Adipose tissue (tissue), 3 donors: ENCODE data around the gene TELO2. TPM values are rescaled to one million over a fixed set of nuclear protein-coding genes. Genes with fewer than 3 reads are reported as not detected.

Source experiments
- H3K27ac ChIP-seq: one replicate; pipeline ENCODE4 v1.5.1; 2013; ENCODE audit warnings: low read depth, low read length
- whole genome bisulfite sequencing, 3 donors: extraction: QIAGEN DNeasy Blood & Tissue Kit; methylation state at CpG; one replicate each; pipeline ENCODE4 v1.1.7; 2013; 5-methylcytosine and 5-hydroxymethylcytosine counted together
- polyA plus RNA-seq, 3 donors: library from polyadenylated mRNA; stranded (reverse); fragments of 200-250 nt; gene quantifications; one replicate each; pipeline ENCODE4 v1.2.3, GENCODE V29; 2013
- donor health status: healthy with polysubstance abuse.
- donor health status: Bipolar disorder and iron deficiency.
- donor health status: healthy.

TELO2 gene
- polyA plus RNA-seq = 10 to 100 TPM; 29.7 to 47.7 (median 39.2) TPM

DNA sequence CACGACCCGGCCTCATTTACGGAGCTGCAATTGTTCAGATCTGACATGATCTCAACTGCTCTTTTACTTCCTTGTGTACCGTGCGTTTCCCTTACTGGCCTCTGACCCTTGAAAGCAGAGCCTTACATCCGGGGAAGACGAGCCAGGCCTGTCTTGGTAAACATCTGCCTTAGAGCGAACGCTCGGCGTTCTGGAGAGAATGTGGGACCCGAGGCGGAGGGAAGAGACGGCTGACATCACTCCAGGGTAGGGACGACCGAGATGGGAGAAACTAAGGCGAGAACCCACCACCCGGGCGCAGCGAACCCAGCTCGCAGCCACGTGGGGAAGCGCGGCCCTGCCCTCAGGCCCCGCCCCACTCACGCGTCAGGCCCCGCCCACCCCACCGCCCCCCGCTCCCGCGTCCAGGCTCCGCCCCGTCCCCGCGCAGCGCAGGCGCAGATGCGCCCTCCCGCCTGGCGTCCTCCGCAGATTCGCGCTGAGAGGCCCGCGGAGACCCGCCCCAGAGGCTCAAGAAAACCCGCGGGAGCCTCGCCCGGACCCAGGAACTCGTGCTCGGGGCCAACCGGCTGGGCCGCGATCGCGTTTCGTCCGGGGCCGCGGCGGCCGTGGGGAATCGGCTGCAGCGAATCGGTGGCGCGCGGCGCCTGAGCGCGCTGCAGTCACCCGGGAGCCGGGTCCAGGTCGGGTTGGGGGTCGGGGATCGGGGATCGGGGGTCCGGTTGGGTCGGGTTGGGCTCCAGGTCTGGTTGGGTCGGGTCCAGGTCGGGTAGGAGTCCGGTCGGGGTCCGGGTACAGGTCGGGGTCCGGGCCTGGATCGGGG is at the start of gene TELO2:
TELO2 (plus strand) TSS at position 438 of the 823 bp plus-strand sequence. CDS start 922 bp downstream, outside the sequence.
- peak within 1 kb of the TSS; percentile 21 for H3K27ac ChIP-seq
- 1% methylated on average over 44 to 89 of the region's 89 CpGs for WGBS, 3 donors

DNA sequence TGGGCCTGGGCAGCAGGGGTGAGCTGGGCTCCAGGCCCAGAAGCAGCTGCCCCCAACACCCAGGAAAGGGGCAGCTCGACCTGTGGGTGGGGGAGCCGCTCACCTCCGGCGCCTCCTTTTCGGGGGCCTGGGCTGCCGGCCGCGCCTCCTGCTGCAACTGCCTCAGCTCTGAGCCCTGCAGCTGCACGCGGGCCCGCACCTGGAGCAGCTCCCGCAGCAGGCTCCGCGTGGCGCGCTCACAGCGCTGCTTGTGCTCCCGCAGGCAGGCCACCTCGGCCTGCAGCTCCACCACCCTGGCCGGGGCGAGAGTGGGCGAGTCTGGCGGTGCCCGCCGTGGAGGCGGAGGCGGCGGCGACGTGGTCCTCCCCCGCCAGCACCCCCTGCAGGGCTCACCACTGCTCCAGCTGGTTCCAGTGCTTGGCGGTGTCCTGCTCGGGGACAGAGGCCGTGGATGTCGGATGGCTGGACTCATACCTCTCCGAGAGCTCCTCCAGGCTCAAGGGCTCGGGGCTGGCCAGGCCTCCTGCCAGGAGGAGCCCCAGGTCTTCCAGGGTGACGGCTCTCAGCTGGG is 49.7 kb upstream of the TELO2 start:
- WGBS, 3 donors = 60 to 84% (median 82%) methylated on average over 31 to 38 of the region's 38 CpGs
- no peak overlapping the region for H3K27ac ChIP-seq

DNA sequence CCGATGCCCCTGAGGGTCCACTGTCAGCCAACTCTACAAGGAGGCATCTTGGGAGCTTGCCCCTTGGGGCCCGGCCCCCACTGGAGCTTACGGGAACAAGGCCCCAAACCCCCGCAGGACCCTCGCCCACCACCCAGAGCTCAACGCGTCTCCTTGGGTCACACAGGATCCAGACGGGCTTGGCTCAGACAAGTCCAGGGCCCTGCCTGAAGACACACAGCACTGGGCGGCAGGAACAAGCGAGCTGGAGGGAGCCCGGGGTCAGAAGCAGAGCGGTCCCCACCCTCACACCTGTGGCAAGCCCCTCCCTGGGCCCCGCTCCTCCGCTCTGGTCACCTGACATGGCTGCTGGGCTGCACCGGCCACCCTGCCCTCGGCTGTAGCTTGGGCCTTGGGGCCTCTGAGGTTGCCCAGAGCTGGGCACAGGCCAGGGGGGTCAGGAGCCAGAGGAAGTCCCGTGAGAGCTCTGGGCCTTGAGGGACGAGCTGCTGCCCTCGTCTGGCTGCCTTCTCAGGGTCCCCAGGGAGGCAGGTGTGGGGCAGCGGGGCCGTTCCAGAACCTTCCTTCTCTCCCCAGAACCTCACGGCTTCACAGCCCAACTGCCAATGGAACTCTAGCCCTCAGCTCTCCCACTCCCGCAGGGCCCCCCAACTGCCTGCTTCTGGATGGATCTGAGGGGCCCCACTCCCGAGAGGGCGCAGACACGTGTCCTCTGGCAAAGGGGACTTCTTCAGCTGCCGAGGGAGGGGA is 49.0 kb upstream of the TELO2 start, which contains the start of gene CCDC154:
CCDC154 (minus strand) TSS at position 577 of the 750 bp plus-strand sequence; CDS start at position 343, 234 bp downstream.
- WGBS, 3 donors = 71 to 80% (median 77%) methylated on average over 26 to 27 of the region's 27 CpGs
- no peak within 1 kb of the TSS for H3K27ac ChIP-seq

DNA sequence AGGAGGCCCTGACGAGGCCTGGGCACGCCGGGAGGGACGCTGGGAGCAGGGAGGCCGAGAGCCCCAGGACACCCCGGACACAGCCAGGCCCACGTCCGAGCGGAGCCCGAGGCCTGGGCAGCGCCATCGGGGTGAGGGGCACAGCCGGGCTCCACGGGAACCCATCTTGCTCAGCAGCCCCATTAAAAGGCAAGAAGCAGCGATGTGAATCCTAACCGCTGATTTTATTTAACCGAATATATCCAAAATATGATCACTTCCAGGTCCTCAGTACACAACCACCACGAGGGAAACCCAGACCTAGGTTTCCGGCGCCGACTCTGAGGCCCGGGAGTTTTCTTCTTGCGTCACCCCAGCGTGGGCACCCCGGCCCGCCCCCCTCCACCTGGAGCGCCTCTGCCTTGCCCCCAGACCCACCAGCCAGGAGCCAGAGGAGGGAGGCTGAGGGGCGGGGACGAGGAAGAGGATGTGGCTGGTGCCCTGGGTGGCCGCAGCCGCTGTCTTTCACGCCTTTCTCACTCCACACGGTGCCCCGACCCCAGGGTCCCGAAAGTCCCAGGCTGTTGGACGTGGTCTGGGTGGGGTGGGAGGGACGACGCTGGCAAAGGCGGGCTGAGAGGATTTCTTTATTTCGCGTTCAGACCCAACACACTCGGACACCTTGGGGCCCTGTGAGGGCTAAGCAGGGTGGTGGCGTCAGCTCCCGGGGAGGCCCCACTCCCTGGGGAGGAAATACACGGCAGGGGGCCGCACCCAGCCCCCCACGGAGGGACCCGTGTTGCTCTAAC is 48.2 kb upstream of the TELO2 start:
- WGBS, 3 donors = 79 to 85% (median 82%) methylated on average over 44 to 48 of the region's 48 CpGs
- no peak overlapping the region for H3K27ac ChIP-seq

DNA sequence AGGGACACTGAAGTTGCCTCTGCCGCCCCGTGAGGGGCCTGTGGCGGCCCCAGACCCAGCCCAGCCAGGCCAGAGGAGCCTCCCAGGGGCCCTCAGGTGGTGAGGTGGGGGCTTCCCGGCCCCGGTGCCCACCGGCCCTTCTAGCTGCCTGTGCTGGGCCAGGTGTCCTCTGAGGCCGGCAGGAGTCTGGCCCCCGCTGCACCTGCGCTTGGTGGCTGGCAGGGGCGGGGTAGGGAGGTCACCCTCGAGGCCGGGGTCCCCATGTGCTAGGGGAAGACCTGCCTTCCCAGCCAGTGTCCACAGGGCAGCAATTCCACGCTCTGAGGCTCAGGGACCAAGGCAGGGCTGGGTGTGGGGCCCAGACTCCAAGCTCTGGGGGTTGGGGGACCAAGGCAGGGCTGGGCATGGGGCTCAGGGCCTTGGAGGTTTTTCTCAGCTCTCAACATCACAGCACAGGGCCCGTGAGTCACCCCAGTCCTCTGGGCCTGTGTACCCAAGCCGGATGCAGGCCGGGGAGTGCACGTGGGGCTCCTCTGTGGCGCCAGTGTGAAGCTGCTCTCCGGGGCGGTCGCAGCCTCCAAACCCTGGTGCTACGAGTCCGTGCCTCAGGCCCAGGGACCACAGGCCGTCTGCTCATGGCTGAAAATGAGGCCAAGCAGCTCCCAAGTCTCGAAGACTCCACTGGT is 47.5 kb upstream of the TELO2 start:
- WGBS, 3 donors = 89 to 90% (median 89%) methylated on average over 25 of the region's 25 CpGs
- no peak overlapping the region for H3K27ac ChIP-seq

DNA sequence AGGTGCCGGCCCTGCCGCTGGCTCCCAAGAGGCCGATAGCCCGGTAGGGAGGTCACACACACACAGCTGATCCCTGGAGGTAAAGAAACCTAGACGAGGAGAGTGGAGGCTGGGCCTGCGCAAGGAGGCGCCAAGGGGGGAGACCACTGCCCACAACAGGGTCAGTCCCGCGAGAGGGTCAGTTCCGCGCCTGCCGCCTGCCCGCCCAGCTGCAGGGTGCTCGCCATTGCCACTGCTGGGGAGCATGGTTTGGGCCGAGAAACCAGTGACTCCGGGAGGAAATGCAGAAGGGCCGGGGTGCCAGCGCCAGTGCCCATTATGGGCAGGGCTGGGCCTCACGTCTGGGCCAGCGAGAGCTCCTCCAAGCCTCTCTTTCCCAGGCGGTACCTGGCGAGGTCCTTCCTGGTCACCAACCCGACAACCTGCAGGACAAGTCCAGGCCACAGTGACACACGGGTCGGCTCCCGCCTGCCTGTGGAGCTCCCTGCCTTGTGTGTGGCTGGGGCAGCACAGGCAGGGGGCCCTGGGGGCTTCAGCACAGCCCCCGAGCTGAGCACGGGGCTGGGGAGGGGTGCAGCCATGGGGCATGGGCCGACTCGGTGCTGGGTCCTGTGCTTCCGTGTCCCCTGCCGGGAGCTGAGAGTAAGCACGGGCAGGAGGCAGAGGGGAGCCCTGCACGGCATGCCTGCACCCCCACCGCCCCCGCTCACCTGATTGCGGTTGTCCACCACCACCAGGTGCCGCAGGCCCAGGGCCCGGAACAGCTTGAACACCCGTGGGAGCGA is 46.7 kb upstream of the TELO2 start:
- no peak overlapping the region for H3K27ac ChIP-seq
- 90 to 94% (median 93%) methylated on average over 39 to 41 of the region's 41 CpGs for WGBS, 3 donors

DNA sequence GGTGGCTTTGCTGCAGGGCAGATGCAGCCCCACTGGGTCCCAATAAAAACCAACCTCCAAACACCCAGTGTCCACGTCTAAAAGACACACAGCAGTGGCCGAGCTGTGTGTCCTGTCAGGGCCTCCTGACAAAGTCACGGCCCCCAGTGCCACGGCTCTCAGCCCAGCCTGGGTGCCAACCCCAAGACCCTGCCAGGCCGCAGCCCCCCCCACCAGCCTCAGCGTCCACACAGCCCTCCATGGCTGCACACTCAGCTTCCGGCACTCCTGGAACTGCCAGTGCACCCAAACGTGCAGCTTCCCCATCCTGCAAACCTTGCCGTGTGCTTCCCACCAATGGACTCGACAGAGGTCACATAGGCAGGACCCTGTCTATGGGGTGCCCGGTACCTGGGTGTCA is 45.2 kb upstream of the TELO2 start:
- no peak overlapping the region for H3K27ac ChIP-seq
- WGBS, 3 donors = 92 to 96% (median 94%) methylated on average over 11 of the region's 11 CpGs

DNA sequence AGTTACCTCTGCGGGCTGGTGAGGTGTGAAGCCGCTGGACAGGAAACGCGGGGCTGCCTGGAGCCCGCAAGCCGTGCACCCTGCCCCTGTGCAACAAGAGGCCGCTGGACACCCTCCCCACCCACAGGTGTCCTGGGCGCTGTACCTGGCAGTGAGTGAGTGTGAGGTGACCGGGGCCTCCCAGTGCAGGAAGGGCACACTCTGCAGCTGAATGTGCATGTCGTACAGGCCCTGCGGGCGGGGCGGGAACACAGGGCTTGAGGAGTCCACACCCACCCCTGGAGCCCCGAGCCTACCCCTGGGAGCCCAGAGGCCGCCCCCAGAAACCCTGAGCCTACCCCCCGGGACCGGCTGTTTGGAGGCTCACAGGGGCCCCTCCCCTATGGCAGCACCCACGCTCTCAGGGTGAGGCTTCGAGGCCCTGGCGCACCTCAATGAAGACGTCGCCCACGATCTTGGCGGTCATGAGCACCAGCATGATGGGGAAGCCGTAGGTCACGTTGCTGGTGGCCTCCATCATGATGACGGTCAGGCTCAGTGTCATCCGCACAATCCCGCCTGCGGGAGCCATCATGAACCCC is 44.5 kb upstream of the TELO2 start:
- WGBS, 3 donors = 92 to 95% (median 94%) methylated on average over 30 of the region's 30 CpGs
- H3K27ac ChIP-seq = no peak overlapping the region

DNA sequence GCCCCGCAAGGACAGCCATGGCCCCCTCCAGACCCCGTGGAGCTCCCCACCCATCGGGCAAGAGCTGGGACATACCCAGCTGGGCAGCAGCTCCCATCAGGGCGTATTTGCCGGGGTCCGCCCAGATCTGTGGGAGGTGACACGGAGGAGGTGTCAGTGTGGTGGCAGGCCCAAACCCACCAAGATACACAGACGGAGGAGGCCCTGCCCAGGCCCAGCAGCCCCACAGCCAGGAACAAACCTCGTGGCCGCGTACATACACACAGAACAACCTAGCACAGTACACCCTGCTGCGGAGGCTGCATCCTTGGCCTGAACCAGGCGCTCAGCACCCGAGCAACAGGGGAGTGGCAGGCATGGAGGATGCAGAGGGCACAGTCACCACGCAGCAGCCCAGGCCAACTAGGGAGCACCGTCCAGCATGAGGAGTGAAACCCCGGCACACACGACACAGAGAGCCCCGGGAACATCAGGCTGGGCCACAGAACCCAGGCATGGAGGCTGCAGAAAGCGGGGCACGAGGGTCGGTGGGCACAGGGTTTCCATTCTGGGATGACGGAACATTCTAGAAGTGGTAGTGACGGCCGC is 43.9 kb upstream of the TELO2 start:
- no peak overlapping the region for H3K27ac ChIP-seq
- 95 to 96% (median 96%) methylated on average over 25 of the region's 25 CpGs for WGBS, 3 donors

DNA sequence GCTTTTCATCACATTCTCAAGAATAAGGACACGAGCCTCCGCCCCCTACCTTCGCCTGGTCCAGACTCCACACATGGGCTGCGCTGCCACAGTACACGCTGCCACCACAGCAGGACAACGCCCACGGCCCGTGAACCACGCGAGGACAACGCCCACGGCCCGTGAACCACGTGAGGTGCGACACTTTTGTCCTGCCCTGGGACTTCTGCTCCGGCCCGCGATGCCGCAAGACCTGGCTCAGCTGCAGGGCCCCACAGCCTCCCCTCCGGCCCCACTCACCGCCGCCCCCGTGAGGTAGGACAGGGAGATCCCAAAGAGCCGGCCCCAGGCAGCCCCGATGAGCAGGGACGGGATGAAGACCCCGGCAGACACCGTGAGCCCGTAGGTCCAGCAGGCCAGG is 42.9 kb upstream of the TELO2 start:
- no peak overlapping the region for H3K27ac ChIP-seq
- WGBS, 3 donors = 91 to 94% (median 92%) methylated on average over 27 to 29 of the region's 29 CpGs

DNA sequence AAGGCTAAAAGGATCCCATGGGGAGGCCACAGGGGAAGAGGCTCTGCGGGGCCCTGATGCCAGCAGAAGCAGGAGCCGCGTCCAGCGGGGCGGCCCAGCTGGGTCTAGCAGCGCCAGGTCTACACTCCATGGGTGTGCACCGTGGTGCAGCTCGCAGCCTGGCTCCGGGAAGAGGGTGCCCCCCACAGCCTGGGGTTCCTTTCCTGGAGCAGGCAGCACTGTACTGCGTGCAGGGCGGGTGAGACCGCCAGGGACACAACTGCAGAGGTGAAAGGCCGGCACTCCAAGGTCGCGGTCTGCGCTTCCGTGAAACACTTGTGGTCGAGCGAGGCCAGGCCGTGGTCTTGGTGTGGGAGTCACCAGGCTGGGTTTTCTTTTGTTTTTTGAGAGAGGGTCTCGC is 42.3 kb upstream of the TELO2 start:
- no peak overlapping the region for H3K27ac ChIP-seq
- 94 to 97% (median 94%) methylated on average over 21 of the region's 21 CpGs for WGBS, 3 donors

DNA sequence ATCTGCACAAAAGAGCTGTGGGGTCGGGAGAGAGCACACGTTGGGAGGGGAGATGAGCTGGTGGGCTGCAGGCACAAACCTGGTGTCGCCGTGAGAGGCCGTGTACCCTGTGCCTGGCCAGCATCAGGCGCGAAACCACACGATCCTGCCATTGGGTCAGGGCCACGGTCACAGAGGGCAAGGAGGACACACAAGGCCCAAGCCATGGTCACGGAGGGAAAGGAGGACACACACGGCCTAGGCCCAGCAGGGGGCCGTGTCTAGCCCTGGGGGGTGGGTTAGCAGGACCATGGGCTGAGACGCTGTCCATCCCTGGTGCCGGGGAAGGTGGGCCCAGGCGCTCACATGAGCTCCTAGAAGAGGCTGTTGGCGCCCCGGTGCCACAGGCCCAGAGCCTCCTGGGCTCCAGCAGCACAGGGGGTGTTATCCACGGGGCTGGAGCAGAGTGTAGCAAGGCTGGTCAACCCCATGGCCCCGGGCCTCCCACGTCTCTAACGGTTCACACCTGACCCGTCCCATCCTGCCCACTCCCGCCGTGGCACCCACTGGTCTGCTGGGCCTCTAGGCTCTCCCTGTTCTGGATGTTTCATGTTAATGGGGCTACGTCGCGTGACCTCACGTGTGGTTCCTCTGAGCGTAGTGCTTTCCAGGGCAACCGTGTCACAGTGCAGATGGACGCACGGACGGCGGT is 41.3 kb upstream of the TELO2 start:
- no peak overlapping the region for H3K27ac ChIP-seq
- WGBS, 3 donors = 93 to 96% (median 95%) methylated on average over 30 to 34 of the region's 34 CpGs

DNA sequence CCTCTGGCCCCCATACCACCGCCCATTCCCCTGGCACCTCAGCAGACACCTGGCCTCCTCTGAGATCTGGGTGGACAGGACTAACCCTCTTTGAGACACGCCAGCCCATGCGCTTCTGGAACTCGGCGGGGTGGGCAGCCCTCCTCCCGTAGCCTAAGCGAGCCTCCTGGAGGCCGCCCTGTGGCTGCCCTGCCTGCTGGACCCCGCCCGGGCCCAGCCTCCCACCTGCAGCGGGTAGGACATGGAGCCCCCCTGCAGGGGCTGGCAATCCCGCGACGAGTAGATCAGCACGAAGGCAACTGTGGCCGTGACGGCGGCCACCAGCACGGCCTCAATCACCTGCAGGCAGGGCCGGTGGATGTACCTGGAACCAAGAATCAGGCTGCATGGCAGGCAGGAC is 40.6 kb upstream of the TELO2 start:
- WGBS, 3 donors = 92 to 97% (median 93%) methylated on average over 20 of the region's 20 CpGs
- no peak overlapping the region for H3K27ac ChIP-seq

DNA sequence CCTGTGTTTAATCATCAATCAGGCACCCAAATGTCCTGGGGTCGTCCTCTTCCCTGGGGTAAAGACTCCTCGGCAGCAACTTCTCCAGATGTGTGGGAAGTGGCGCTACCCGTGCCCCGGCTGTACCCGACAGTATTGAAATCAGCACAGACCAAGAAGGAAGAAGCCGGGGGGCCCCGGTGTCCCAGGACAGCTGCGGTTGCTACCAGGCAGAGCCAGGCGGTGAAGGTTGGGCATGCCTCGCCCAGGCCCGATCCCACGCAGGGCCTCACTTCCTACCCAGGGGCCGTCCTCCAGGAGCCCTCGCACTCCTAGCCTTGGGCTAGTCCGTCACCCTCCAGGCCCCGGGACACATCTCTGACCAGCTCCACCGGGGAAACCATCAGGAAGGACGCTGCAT is 39.8 kb upstream of the TELO2 start:
- H3K27ac ChIP-seq = no peak overlapping the region
- WGBS, 3 donors = 93 to 95% (median 93%) methylated on average over 16 to 19 of the region's 19 CpGs

DNA sequence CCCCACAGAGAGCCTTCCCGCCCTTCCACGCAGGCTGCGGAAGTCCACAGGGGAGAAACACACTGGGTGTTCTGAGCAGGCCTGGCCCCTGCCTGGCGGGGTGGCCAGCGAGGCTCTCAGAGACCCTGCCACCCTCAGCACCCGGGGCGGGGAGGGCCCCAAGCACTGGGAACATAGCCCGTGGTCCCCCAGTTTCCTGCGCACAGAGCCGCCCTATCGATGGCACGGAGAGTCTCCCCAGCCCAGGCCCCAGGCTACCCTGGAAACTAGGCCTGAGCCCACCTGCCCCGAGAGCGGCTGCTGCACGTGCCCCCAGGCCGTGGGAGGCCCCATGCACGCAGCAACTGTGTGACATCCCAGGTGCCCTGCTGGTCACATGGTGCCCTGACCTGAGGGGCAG is 38.6 kb upstream of the TELO2 start:
- WGBS, 3 donors = 91 to 93% (median 93%) methylated on average over 17 of the region's 17 CpGs
- no peak overlapping the region for H3K27ac ChIP-seq
